T follicular helper cell (primary cell): ENCODE measurements around the gene TLCD1.

Source experiments
- DNase-seq: peaks from one replicate; pipeline ENCODE4 v3.0.0-alpha.2; 2020; ENCODE audit warnings: low read depth
- total RNA-seq, 2 experiments: gene quantifications; one replicate each; lab custom pipeline; 2026; lab: John Stamatoyannopoulos, UW

The TLCD1 gene
- 0.78 to 13.7 reads per million in 2 experiments for total RNA-seq

GRCh38 chr17:28726226-28726626 is at the start of gene TLCD1:
TSS of gene TLCD1 (minus strand) at chr17:28726233. CDS start at chr17:28726097, 136 bp downstream.
- peak; percentile 48 for DNase-seq

GRCh38 chr17:28774206-28774605 is 48.2 kb upstream of the TLCD1 start:
- no peak for DNase-seq

- no peak for DNase-seq
Measured at GRCh38 chr17:28773736-28774135, 47.7 kb upstream of the TLCD1 start.

GRCh38 chr17:28765038-28765437 is 39.0 kb upstream of the TLCD1 start:
- no peak for DNase-seq

- DNase-seq = peak; percentile 69
Measured at GRCh38 chr17:28763804-28764266, 37.8 kb upstream of the TLCD1 start.

- no peak for DNase-seq
Measured at GRCh38 chr17:28763137-28763799, 37.2 kb upstream of the TLCD1 start.

- DNase-seq = no peak
Measured at GRCh38 chr17:28760601-28761562, 34.8 kb upstream of the TLCD1 start.

GRCh38 chr17:28759256-28759865 is 33.3 kb upstream of the TLCD1 start:
- DNase-seq = no peak

GRCh38 chr17:28758411-28759121 is 32.5 kb upstream of the TLCD1 start:
- no peak for DNase-seq

- DNase-seq = no peak
Measured at GRCh38 chr17:28756049-28756804, 30.2 kb upstream of the TLCD1 start.

- DNase-seq = no peak
Measured at GRCh38 chr17:28755486-28755885, 29.5 kb upstream of the TLCD1 start.

GRCh38 chr17:28751600-28752366 is 25.8 kb upstream of the TLCD1 start:
- DNase-seq = no peak

- DNase-seq = peak; percentile 84
Measured at GRCh38 chr17:28750178-28751047, 24.4 kb upstream of the TLCD1 start.

- DNase-seq = no peak
Measured at GRCh38 chr17:28749516-28750177, 23.6 kb upstream of the TLCD1 start.

- DNase-seq = no peak
Measured at GRCh38 chr17:28748852-28749515, 23.0 kb upstream of the TLCD1 start.

GRCh38 chr17:28747801-28748750 is 22.0 kb upstream of the TLCD1 start:
- no peak for DNase-seq
